T-helper 17 cell (primary cell): ENCODE measurements around the gene PGAM5. TPM values are rescaled to one million over a fixed set of nuclear protein-coding genes. Genes with fewer than 3 reads are reported as not detected.
A peak's percentile ranks its signal among the peaks of the same experiment; 100 is the strongest.

Experiments
- ATAC-seq: fragments of 150-1000 bp; cut with Tn5 transposase; 2 replicates; pipeline ENCODE4 v1.10.0; 2021; ENCODE audit warnings: mild to moderate bottlenecking, moderate library complexity
- DNase-seq, 3 donors: peaks; one replicate each; pipeline versions ENCODE4 v3.0.0 to v3.0.0-alpha.2; 2020 to 2021
- H3K9me3 ChIP-seq: one replicate; pipeline ENCODE4 v1.7.0; 2013; ENCODE audit warnings: low read length, mild to moderate bottlenecking; ENCODE audit not compliant: control insufficient read depth, poor library complexity, severe bottlenecking
- H3K27ac Mint-ChIP-seq: one replicate; pipeline ENCODE4 v1.8.0; 2022; ENCODE audit warnings: mild to moderate bottlenecking, moderate library complexity, mixed read lengths
- H3K27me3 Mint-ChIP-seq: one replicate; pipeline ENCODE4 v1.8.0; 2022; ENCODE audit warnings: mixed read lengths
- H3K36me3 Mint-ChIP-seq: one replicate; pipeline ENCODE4 v1.8.0; 2022; ENCODE audit warnings: low read depth, mixed read lengths
- H3K4me1 Mint-ChIP-seq: one replicate; pipeline ENCODE4 v1.8.0; 2022; ENCODE audit warnings: mild to moderate bottlenecking, mixed read lengths
- H3K4me3 Mint-ChIP-seq: one replicate; pipeline ENCODE4 v1.8.0; 2022; ENCODE audit warnings: mild to moderate bottlenecking, moderate library complexity, mixed read lengths
- total RNA-seq, 4 donors: library from RNA in 2 of 4; stranded (reverse) in 2 of 4; gene quantifications; one replicate each; pipeline ENCODE4 v1.2.3 and lab custom pipeline; 2022 to 2026

Gene PGAM5
- total RNA-seq, 2 donors from 2014 or later, result 19.6 to 23.8 TPM

DNA sequence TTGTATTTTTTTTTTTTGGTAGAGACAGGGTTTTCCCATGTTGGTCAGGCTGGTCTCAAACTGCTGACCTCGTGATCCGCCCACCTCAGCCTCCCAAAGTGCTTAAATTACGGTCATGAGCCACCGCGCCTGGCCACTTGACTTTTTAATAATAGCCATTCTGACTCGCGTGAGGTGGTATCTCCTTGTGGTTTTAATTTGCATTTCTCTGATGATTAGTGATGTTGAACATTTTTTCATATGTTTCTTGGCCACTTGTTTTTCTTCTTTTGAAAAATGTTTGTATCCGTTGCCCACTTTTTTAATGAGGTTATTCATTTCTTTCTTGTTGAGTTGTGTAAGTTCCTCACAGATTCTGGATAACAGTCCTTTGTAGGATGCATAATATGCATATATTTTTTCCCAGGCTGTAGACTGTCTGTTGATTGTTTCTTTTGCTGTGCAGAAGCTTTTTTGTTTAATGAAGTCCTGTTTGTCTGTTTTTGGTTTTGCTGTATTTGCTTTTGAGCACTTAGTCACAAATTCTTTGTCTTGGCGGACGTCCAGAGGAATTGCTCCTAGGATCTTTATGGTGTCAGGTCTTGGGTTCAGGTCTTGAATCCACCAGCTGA is 10.3 kb upstream of the PGAM5 start:
- Mint-ChIP-seq H3K27ac (no peak overlapping the region), H3K27me3 (no peaks in the 10 kb centered on the region), H3K4me3 (peak overlapping the region; percentile 31), H3K4me1 (peaks cover 3% of the 10 kb centered on the region), H3K36me3 (peaks cover 3% of the 10 kb centered on the region)
- DNase-seq (no peak), ATAC-seq (no peak)
- no peaks in the 10 kb centered on the region for H3K9me3 ChIP-seq

DNA sequence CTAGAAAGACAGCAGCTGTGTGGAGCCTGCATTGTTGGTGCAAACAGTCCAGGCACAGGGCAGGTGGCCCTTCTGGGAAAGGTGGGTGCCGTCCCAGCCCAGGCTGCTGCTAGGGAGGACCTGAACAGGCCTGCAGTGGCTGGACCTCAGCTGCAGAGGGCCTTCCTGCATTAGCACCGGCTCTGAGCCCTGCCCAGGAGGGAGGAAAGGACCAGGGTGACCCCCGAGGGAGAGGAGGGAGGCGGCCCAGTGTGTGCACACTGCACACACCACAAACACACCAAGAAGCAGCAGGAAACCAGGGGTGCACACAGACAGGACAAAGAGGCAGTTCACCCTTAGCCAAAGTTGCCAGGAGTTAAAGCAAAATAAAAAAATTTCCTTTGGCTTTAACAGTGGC is 8.0 kb upstream of the PGAM5 start:
- Mint-ChIP-seq H3K27me3 (no peaks in the 10 kb centered on the region), H3K4me3 (no peak overlapping the region), H3K27ac (no peak overlapping the region), H3K36me3 (no peaks in the 10 kb centered on the region), H3K4me1 (peaks cover 3% of the 10 kb centered on the region)
- DNase-seq (no peak), ATAC-seq (no peak)
- H3K9me3 ChIP-seq, result no peaks in the 10 kb centered on the region

DNA sequence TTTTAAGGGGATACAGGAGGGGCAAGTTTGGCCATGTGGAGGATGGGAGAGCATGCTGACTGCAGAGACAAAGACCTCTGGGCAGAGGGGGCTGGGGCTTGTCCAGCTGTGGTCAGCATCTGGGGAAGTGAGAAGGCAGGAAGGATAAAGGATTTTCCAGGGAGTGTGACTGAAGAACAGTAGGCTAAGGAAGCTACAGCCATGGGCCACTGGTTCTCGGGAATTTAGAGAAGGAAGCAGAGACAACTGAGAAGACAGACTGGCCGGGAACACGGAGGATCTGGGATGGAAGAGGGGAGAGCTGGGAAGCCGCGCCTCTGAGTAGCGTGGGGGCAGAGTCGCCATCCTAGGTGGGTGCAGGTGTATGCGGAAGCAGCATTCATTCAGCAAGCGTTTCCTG is 7.0 kb upstream of the PGAM5 start:
- no peaks in the 10 kb centered on the region for H3K27me3 Mint-ChIP-seq
- H3K9me3 ChIP-seq, result no peaks in the 10 kb centered on the region
- H3K4me1 Mint-ChIP-seq, result peaks cover 3% of the 10 kb centered on the region
- no peak for ATAC-seq
- H3K36me3 Mint-ChIP-seq, result no peaks in the 10 kb centered on the region
- H3K27ac Mint-ChIP-seq, result peak overlapping the region; percentile 6
- no peak overlapping the region for H3K4me3 Mint-ChIP-seq
- DNase-seq, result no peak

DNA sequence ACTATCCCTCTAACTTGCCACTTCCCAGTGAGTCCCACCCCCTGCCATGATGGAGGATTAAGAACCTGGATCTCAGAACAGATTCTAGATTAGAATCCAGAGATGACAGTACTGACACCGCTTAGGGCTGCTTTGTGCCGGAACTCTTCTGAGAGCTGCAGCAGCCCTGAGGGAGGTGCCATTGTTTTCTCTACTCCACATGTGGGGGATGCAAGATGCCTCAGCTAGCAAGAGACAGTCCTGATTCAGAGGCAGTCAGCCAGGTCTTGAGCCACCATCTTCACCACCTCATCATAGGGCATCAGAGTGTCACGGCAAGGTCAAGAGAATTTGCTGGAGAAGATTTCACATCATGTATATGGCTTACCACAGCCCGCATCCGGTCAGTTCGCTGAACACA is 3.4 kb upstream of the PGAM5 start:
- Mint-ChIP-seq H3K4me1 (peaks cover 10% of the 10 kb centered on the region), H3K36me3 (no peaks in the 10 kb centered on the region), H3K27ac (no peak overlapping the region), H3K27me3 (no peaks in the 10 kb centered on the region), H3K4me3 (no peak overlapping the region)
- ATAC-seq (no peak), DNase-seq (no peak)
- H3K9me3 ChIP-seq, result no peaks in the 10 kb centered on the region

DNA sequence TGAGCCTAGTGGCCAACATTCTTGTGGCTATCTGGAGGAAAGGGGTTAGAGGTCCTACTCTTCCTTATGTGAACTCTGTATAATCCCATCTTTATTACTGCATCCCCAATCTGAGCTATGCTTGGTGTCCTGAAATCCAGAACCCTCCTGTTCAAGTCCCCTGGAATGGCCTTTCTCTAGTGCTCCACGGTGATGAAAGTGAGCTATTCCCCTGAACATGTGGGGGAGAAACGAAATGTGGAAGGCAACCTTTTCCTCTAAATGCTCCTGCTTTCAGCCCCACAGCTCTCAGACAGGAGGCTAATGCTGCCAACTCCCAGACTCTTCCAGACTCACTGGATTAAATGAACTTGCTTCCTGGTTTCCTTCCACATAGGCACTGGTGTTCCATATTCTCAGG is 2.5 kb upstream of the PGAM5 start:
- no peaks in the 10 kb centered on the region for H3K36me3 Mint-ChIP-seq
- DNase-seq (no peak), ATAC-seq (no peak)
- peaks cover 12% of the 10 kb centered on the region for H3K4me1 Mint-ChIP-seq
- no peaks in the 10 kb centered on the region for H3K27me3 Mint-ChIP-seq
- H3K27ac Mint-ChIP-seq, result no peak overlapping the region
- no peak overlapping the region for H3K4me3 Mint-ChIP-seq
- no peaks in the 10 kb centered on the region for H3K9me3 ChIP-seq

DNA sequence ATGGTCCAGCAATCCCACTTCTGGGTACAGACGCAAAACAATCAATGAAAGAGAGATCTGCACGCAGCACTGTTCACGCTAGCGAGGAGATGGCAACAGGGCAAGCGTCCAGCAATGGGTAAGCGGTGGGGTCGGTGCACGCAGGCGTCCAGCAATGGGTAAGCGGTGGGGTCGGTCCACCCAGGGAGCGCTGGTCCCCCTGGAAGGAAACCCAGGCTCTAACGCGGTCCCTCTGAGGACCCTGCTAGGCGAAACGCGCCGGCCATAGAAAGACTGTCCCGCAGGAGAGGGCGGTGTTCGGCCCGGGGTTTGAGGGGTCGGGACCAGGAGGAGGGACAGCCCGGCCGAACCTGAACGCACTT is 618 bp upstream of the PGAM5 start:
- Mint-ChIP-seq H3K36me3 (no peaks in the 10 kb centered on the region), H3K27me3 (no peaks in the 10 kb centered on the region), H3K27ac (peak overlapping the region; percentile 93), H3K4me1 (peaks cover 14% of the 10 kb centered on the region), H3K4me3 (peak overlapping the region; percentile 87)
- peak in 1 of 3 donors; percentile 22 for DNase-seq
- no peaks in the 10 kb centered on the region for H3K9me3 ChIP-seq
- no peak for ATAC-seq

DNA sequence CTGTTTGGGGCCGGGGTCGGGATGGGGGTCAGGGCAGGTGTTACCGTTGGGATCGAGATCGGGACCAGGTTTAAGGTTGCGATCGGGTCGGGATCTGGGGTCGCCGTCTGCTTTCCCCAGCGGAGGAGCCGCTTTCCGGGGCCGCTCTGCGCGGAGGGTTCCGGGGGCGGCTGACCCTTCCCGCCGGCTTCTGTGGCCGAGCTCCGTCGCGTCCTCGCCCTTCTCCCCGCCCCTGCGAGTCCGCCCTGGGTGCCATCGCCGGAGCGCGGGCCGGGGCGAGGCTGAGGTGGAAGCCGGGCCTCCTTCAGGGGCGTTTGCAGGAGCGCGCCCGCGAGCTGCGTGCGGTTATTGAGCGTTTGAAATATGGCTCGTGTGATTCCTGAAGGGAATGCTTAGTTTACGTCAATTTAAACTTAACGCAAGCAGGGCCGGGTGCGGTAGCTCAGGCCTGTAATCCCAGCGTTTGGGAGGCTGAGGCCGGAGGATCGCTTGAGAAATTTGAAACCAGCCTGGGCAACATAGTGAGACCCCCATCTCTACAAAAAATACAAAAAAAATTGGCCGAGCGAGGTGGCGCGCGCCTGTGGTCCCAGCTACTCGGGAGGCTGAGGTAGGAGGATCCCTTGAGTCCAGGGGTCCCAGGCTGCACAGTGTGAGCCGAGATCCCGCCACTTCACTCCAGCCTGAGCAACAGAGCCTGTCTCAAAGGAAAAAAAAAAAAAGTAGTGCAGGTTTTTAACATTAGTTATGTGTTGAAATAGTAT is 620 bp downstream of the PGAM5 start:
- no peaks in the 10 kb centered on the region for H3K9me3 ChIP-seq
- ATAC-seq (no peak), DNase-seq (peak in 1 of 3 donors; percentile 20)
- H3K4me1 Mint-ChIP-seq, result peaks cover 14% of the 10 kb centered on the region
- no peak overlapping the region for H3K27ac Mint-ChIP-seq
- H3K27me3 Mint-ChIP-seq, result no peaks in the 10 kb centered on the region
- no peaks in the 10 kb centered on the region for H3K36me3 Mint-ChIP-seq
- peak overlapping the region; percentile 87 for H3K4me3 Mint-ChIP-seq

DNA sequence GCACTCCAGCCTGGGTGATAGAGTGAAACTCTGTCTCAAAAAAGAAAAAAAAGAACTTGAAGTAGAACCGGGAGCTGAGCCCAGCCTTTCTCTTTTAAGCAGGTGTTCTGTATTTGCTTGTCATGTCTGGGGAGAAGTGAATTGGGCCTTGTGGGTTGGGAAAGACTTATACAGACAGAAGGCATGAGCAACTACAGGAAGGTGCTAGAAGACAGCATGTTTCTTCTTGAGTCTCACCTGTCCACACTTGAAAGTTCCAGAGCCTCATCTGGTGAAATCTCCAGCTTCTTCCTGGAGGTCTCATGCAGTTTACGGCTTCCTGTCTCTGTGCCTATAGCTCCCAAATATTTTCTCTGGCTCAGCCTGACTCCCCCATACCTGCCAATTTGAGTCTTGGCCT is 2.5 kb downstream of the PGAM5 start:
- ATAC-seq (no peak), DNase-seq (no peak)
- H3K4me1 Mint-ChIP-seq, result peaks cover 14% of the 10 kb centered on the region
- peak overlapping the region; percentile 74 for H3K27ac Mint-ChIP-seq
- no peak overlapping the region for H3K4me3 Mint-ChIP-seq
- no peaks in the 10 kb centered on the region for H3K9me3 ChIP-seq
- no peaks in the 10 kb centered on the region for H3K27me3 Mint-ChIP-seq
- H3K36me3 Mint-ChIP-seq, result peaks cover 2% of the 10 kb centered on the region

DNA sequence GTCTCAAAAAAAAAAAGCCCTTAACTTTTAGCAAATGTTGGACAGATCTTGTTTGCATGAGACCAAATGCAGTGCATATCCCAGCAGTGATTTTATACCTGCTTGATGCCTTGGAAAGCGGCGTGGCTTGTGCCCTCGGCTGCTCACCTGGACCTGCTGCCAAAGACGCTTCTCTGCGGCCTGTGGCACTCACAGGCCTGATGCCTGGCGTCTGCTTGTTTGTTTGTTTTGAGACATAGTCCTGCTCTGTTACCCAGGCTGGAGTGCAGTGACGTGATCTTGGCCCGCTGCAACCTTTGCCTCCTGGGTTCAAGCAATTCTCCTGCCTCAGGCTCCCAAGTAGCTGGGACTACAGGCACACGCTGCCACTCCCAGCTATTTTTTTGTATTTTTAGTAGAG is 5.2 kb downstream of the PGAM5 start:
- Mint-ChIP-seq H3K27me3 (no peaks in the 10 kb centered on the region), H3K36me3 (peaks cover 9% of the 10 kb centered on the region), H3K4me3 (no peak overlapping the region), H3K27ac (no peak overlapping the region), H3K4me1 (peaks cover 10% of the 10 kb centered on the region)
- ATAC-seq (no peak), DNase-seq (no peak)
- H3K9me3 ChIP-seq, result no peaks in the 10 kb centered on the region

DNA sequence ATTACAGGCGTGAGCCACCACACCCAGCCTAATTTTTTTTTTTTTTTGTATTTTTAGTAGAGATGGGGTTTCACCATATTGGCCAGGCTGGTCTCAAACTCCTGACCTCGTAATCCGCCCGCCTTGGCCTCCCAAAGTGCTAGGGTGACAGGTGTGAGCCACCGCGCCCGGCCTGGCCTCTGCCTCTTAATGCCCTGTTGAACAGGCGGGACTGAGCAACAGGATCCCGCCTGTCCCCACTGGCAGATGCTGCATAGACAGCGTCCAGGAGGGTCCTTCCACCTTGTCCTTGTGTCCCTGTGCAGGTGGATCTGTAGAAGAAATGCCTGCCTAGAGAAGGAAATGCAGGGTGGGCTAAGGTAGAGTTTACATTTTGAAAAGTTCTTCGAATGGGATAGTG is 5.7 kb downstream of the PGAM5 start:
- H3K9me3 ChIP-seq, result no peaks in the 10 kb centered on the region
- Mint-ChIP-seq H3K27ac (no peak overlapping the region), H3K36me3 (peaks cover 9% of the 10 kb centered on the region), H3K27me3 (no peaks in the 10 kb centered on the region), H3K4me3 (no peak overlapping the region), H3K4me1 (peaks cover 10% of the 10 kb centered on the region)
- ATAC-seq, result no peak
- DNase-seq, result no peak

DNA sequence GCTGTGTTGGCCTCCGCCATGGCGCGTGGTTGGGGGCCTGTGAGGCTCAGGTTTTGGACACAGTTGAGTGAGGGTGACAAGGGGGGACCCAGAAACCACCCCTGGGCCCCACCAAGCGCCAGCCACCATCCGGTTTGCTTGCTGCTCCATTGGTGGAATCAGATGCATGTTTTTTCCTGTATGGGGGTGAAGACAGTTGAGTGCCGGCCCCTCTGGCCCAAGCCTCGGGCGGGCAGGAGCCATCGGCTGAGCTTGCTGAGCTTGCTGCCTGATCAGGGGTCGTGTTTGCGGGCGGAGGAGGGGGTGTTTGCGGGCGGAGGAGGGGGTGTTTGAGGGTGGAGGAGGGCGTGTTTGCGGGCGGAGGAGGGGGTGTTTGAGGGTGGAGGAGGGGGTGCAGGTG is 6.4 kb downstream of the PGAM5 start:
- H3K36me3 Mint-ChIP-seq, result peaks cover 9% of the 10 kb centered on the region

DNA sequence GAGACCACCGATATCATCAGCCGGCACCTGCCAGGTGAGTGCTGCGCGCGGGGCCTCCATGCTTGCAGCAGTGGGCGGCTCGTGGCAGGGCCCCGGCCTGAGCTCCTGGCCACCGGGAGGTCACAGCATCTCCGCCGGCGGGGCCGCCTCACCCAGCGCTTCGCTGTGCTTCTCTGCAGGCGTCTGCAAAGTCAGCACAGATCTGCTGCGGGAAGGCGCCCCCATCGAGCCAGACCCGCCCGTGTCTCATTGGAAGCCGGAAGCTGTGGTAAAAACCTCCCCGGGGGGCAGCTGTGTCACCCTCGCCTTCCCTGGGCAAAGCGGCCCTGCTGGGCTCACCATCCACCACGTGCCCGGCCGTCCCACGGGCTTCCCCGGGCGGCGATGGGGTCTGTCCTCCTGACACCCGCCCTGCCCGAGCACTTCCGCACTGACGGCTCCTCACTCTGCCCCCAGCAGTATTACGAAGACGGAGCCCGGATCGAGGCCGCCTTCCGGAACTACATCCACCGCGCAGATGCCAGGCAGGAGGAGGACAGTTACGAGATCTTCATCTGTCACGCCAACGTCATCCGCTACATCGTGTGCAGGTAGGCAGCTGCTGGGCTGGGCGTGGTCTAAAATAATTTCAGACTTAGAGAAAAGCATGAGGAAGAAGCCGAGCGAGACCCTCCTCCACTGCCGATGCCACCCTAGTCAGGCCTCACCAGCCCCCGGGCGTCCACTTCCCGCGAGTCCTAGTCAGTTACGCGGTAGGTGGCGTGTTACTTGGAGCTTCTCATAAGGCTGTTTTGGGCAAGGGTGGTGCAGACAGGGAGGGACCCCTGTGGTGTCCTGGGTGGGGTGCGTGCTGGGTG is 7.1 kb downstream of the PGAM5 start:
- no peak overlapping the region for H3K27ac Mint-ChIP-seq
- ATAC-seq (no peak), DNase-seq (no peak)
- no peaks in the 10 kb centered on the region for H3K27me3 Mint-ChIP-seq
- H3K9me3 ChIP-seq, result no peaks in the 10 kb centered on the region
- no peak overlapping the region for H3K4me3 Mint-ChIP-seq
- H3K36me3 Mint-ChIP-seq, result peaks cover 9% of the 10 kb centered on the region
- peaks cover 5% of the 10 kb centered on the region for H3K4me1 Mint-ChIP-seq

More for the DNA sequence above, 6.4 kb downstream of the PGAM5 start:
- no peak for DNase-seq
- Mint-ChIP-seq H3K4me3 (no peak overlapping the region), H3K27me3 (no peaks in the 10 kb centered on the region), H3K27ac (no peak overlapping the region), H3K4me1 (peaks cover 10% of the 10 kb centered on the region)
- H3K9me3 ChIP-seq, result no peaks in the 10 kb centered on the region
- no peak for ATAC-seq

DNA sequence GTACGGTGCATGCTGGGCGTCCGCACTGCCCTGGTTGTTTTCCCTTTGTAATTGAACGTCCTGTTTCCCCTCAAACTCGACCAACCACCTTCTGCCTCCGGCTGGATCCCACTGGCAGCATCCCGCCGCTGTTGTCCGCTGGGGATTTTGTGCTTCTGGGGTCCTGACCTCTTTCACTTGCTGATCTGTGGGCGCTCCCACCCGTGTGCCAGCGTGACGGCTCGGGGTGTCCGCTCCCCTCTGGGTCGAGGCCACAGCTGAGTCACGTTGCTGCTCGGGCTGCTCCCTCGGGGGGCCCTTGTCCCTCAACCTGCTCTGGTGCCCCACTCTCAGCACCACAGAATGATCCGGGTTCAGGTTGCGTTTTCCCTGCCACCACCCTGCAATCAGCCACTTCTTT is 8.0 kb downstream of the PGAM5 start:
- DNase-seq (no peak), ATAC-seq (no peak)
- peaks cover 9% of the 10 kb centered on the region for H3K36me3 Mint-ChIP-seq
- no peak overlapping the region for H3K4me3 Mint-ChIP-seq
- H3K27me3 Mint-ChIP-seq, result no peaks in the 10 kb centered on the region
- no peak overlapping the region for H3K27ac Mint-ChIP-seq
- peaks cover 5% of the 10 kb centered on the region for H3K4me1 Mint-ChIP-seq
- no peaks in the 10 kb centered on the region for H3K9me3 ChIP-seq
